Neural progenitor cell (in vitro differentiated cells): ENCODE data around the gene C17orf50.

Experiments
- EZH2 ChIP-seq: fragments of 200-600 bp; sonication (generic); IDR thresholded peaks from 2 replicates; pipeline ENCODE4 v1.6.1; 2017; ENCODE audit warnings: antibody characterized with exemption, mild to moderate bottlenecking, moderate library complexity
- TF ChIP-seq, protein P1 (sequence below): fragments of 200-600 bp; sonication (generic); IDR thresholded peaks from 2 replicates; pipeline ENCODE4 v1.5.1; 2017; ENCODE audit warnings: antibody characterized with exemption, mild to moderate bottlenecking

DNA sequence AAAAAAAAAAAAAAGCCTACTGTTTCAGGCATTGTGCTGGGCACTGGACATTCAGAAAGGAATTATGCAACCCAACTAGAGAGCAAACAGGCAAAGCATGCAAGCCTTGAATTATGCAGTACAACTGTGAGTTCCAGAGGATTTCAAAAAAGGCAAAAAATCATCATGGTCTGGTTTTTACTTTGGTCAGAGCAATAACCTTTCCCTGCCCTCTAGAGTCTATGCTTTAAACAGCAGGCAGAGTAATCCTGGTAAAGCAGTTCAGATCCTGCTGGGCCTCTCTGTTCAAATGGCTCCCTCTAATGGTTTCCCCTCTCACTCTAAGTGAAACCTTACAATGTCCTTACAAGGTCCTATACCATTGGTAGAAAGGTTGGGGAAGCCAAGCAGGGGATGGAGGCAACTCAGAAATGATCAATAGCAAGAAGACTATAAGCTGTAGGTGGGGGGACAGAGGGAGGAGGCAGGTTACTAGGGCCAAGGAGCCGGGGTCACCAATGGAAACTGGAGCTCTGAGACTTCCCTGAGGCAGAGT, 44.0 kb downstream of the C17orf50 start:
- TF ChIP-seq, protein P1, sequence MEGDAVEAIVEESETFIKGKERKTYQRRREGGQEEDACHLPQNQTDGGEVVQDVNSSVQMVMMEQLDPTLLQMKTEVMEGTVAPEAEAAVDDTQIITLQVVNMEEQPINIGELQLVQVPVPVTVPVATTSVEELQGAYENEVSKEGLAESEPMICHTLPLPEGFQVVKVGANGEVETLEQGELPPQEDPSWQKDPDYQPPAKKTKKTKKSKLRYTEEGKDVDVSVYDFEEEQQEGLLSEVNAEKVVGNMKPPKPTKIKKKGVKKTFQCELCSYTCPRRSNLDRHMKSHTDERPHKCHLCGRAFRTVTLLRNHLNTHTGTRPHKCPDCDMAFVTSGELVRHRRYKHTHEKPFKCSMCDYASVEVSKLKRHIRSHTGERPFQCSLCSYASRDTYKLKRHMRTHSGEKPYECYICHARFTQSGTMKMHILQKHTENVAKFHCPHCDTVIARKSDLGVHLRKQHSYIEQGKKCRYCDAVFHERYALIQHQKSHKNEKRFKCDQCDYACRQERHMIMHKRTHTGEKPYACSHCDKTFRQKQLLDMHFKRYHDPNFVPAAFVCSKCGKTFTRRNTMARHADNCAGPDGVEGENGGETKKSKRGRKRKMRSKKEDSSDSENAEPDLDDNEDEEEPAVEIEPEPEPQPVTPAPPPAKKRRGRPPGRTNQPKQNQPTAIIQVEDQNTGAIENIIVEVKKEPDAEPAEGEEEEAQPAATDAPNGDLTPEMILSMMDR: peak; percentile 76
- no peak for TF ChIP-seq EZH2
